ENCODE results near the gene GRIN1.
A peak's percentile ranks its signal among the peaks of the same experiment; 100 is the strongest.

The GRIN1 gene

GRCh38 chr9:137212520-137212919 lies 73.6 kb downstream of the GRIN1 start:
- no peak overlapping the region for H2AFZ ChIP-seq (ENCODE audit: low read length)
- no peak overlapping the region for H3K27ac ChIP-seq (ENCODE audit: low read depth, low read length, poor library complexity, severe bottlenecking)
- H3K9ac ChIP-seq (ENCODE audit: low read length): no peak overlapping the region
- no peaks in the 10 kb centered on the region for H4K20me1 ChIP-seq (ENCODE audit: insufficient read depth, low read length)
- no peaks in the 10 kb centered on the region for H3K79me2 ChIP-seq (ENCODE audit: insufficient read depth, low read length)
- H3F3A ChIP-seq (ENCODE audit: insufficient read depth, low read length): no peaks in the 10 kb centered on the region
- no peaks in the 10 kb centered on the region for H3K9me3 ChIP-seq (ENCODE audit: low read length)
- H3K27me3 ChIP-seq (ENCODE audit: insufficient read depth, low read length): no peaks in the 10 kb centered on the region
- TF ChIP-seq CTCF (IDR thresholded peaks at IDR 0.05; ENCODE audit: low read length) (peak; percentile 36; the same call in 1 of the 2 replicates), EZH2 (IDR thresholded peaks at IDR 0.05; ENCODE audit: borderline replicate concordance, low read length) (no peak)
- H3K9me2 ChIP-seq (ENCODE audit: low read depth, low read length): no peaks in the 10 kb centered on the region
- peaks cover 13% of the 10 kb centered on the region for H3K36me3 ChIP-seq (ENCODE audit: insufficient read depth, low read length)
- peaks cover 20% of the 10 kb centered on the region for H3K4me1 ChIP-seq (ENCODE audit: insufficient read depth, low read length, severe bottlenecking)
- H3K4me2 ChIP-seq (ENCODE audit: low read length): peak overlapping the region; percentile 51; the same call in 1 of the 2 replicates
- peak overlapping the region; percentile 29 for H3K4me3 ChIP-seq (ENCODE audit: low read depth, low read length, poor library complexity, severe bottlenecking)

- Histone ChIP-seq H3K9me3 (ENCODE audit: low read length) (no peaks in the 10 kb centered on the region), H3K9ac (ENCODE audit: low read length) (peak overlapping the region; percentile 36; the same call in 1 of the 2 replicates), H3K36me3 (ENCODE audit: insufficient read depth, low read length) (peaks cover 11% of the 10 kb centered on the region), H3K27ac (ENCODE audit: low read depth, low read length, poor library complexity, severe bottlenecking) (no peak overlapping the region), H3K4me2 (ENCODE audit: low read length) (peak overlapping the region; percentile 51), H3K9me2 (ENCODE audit: low read depth, low read length) (no peaks in the 10 kb centered on the region), H2AFZ (ENCODE audit: low read length) (no peak overlapping the region), H3K4me1 (ENCODE audit: insufficient read depth, low read length, severe bottlenecking) (peaks cover 20% of the 10 kb centered on the region), H3F3A (ENCODE audit: insufficient read depth, low read length) (no peaks in the 10 kb centered on the region), H4K20me1 (ENCODE audit: insufficient read depth, low read length) (no peaks in the 10 kb centered on the region), H3K27me3 (ENCODE audit: insufficient read depth, low read length) (no peaks in the 10 kb centered on the region), H3K79me2 (ENCODE audit: insufficient read depth, low read length) (no peaks in the 10 kb centered on the region), H3K4me3 (ENCODE audit: low read depth, low read length, poor library complexity, severe bottlenecking) (peak overlapping the region; percentile 29)
- TF ChIP-seq EZH2 (IDR thresholded peaks at IDR 0.05; ENCODE audit: borderline replicate concordance, low read length): no peak
- no peak for TF ChIP-seq CTCF (IDR thresholded peaks at IDR 0.05; ENCODE audit: low read length)
Measured at GRCh38 chr9:137213160-137214060, 74.5 kb downstream of the GRIN1 start.

- Histone ChIP-seq H3F3A (ENCODE audit: insufficient read depth, low read length) (no peaks in the 10 kb centered on the region), H2AFZ (ENCODE audit: low read length) (no peak overlapping the region), H3K27ac (ENCODE audit: low read depth, low read length, poor library complexity, severe bottlenecking) (no peak overlapping the region), H3K9me2 (ENCODE audit: low read depth, low read length) (no peaks in the 10 kb centered on the region), H3K4me1 (ENCODE audit: insufficient read depth, low read length, severe bottlenecking) (peaks cover 20% of the 10 kb centered on the region), H3K9ac (ENCODE audit: low read length) (no peak overlapping the region), H4K20me1 (ENCODE audit: insufficient read depth, low read length) (no peaks in the 10 kb centered on the region), H3K9me3 (ENCODE audit: low read length) (no peaks in the 10 kb centered on the region), H3K4me2 (ENCODE audit: low read length) (no peak overlapping the region), H3K36me3 (ENCODE audit: insufficient read depth, low read length) (peaks cover 12% of the 10 kb centered on the region; the same call in 1 of the 2 replicates), H3K27me3 (ENCODE audit: insufficient read depth, low read length) (no peaks in the 10 kb centered on the region), H3K4me3 (ENCODE audit: low read depth, low read length, poor library complexity, severe bottlenecking) (no peak overlapping the region), H3K79me2 (ENCODE audit: insufficient read depth, low read length) (no peaks in the 10 kb centered on the region)
- TF ChIP-seq EZH2 (IDR thresholded peaks at IDR 0.05; ENCODE audit: borderline replicate concordance, low read length) (no peak), CTCF (IDR thresholded peaks at IDR 0.05; ENCODE audit: low read length) (no peak)
Measured at GRCh38 chr9:137214620-137215019, 75.7 kb downstream of the GRIN1 start.

All from OCI-LY1 (cell line).